Sigmoid colon (tissue), 4 donors: ENCODE measurements around the gene MTMR3.

Experiments
- EP300 ChIP-seq, 4 donors: sonication (generic); formaldehyde crosslinking; IDR thresholded peaks; one replicate each; pipeline ENCODE4 v1.6.1; 2017; ENCODE audit warnings: antibody characterized with exemption in 4 of 4
- POLR2A ChIP-seq, 2 donors: fragments of 450-650 bp; IDR thresholded peaks; one replicate each; pipeline ENCODE4 v1.6.1; 2016; ENCODE audit warnings: antibody characterized with exemption in 2 of 2, mild to moderate bottlenecking in 2 of 2, moderate library complexity in 2 of 2
- TF ChIP-seq, protein P1 (sequence below), 4 experiments: fragments of 450-650 bp in 3 of 4; fragments of 200-600 bp in 1 of 4; IDR thresholded peaks; one replicate each; pipeline ENCODE4 v1.5.1; 2016 to 2019; ENCODE audit warnings: antibody characterized with exemption in 4 of 4, mild to moderate bottlenecking in 3 of 4, moderate library complexity in 2 of 4

GRCh38 chr22:29877620-29878019 is 5.4 kb upstream of the MTMR3 start:
- TF ChIP-seq, protein P1, sequence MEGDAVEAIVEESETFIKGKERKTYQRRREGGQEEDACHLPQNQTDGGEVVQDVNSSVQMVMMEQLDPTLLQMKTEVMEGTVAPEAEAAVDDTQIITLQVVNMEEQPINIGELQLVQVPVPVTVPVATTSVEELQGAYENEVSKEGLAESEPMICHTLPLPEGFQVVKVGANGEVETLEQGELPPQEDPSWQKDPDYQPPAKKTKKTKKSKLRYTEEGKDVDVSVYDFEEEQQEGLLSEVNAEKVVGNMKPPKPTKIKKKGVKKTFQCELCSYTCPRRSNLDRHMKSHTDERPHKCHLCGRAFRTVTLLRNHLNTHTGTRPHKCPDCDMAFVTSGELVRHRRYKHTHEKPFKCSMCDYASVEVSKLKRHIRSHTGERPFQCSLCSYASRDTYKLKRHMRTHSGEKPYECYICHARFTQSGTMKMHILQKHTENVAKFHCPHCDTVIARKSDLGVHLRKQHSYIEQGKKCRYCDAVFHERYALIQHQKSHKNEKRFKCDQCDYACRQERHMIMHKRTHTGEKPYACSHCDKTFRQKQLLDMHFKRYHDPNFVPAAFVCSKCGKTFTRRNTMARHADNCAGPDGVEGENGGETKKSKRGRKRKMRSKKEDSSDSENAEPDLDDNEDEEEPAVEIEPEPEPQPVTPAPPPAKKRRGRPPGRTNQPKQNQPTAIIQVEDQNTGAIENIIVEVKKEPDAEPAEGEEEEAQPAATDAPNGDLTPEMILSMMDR (IDR thresholded peaks at IDR 0.05), result no peak
- TF ChIP-seq POLR2A (IDR thresholded peaks at IDR 0.05), result no peak
- no peak for TF ChIP-seq EP300 (IDR thresholded peaks at IDR 0.05)
